Measurements from ENCODE around the gene DIP2A. TPM values are rescaled to one million over a fixed set of nuclear protein-coding genes. Genes with fewer than 3 reads are reported as not detected.
A peak's percentile ranks its signal among the peaks of the same experiment; 100 is the strongest.

Gene DIP2A
- total RNA-seq, 2 donors from 2014 or later = 50.1 to 53.4 TPM

DNA sequence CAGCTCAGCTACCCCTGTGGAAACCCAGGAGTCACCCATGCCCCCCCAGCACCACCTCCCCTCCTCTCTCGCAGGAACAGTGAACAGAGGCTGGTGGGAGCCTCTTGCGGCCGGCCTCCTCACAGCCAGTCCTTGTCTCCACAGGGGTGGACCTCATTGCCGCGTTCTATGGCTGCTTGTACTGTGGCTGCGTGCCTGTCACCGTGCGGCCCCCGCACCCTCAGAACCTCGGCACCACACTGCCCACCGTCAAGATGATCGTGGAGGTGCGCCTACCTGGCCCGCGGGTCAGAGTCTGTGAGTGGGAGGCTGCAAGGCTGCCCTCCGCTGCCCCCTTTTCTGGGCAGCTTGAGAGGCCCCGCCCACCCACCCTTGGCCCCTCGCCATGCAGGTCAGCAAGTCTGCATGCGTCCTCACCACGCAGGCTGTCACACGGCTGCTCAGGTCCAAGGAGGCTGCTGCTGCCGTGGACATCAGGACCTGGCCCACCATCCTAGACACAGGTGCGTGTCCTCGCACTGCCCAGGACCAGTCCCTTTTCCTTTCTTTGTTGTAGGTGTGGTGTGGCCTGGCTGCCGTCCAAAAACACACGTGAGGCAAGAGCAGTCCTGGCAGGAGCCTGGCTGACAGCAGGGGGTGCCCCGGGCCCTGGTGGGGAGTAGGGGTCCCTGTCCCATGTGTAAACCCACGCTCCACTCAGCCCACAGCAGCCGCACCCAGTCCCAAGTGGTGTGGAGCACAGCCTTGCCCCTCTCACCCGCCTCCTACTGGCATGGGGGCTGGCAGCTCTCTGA is 95.9 kb downstream of the DIP2A start:
- ATAC-seq (replicated peaks in 1 of 2) = no peak
- peaks cover 65% of the 10 kb centered on the region for H3K4me1 Mint-ChIP-seq (ENCODE audit: low read depth)
- peaks cover 3 to 8% of the 10 kb centered on the region in 2 donors for H3K36me3 Mint-ChIP-seq (ENCODE audit: insufficient read depth in 2 of 2)
- no peak for DNase-seq
- no peak overlapping the region for H3K4me3 Mint-ChIP-seq
- H3K9me3 Mint-ChIP-seq = no peaks in the 10 kb centered on the region
- H3K27ac Mint-ChIP-seq = no peak overlapping the region
- H3K27me3 Mint-ChIP-seq (ENCODE audit: low read depth) = no peaks in the 10 kb centered on the region

DNA sequence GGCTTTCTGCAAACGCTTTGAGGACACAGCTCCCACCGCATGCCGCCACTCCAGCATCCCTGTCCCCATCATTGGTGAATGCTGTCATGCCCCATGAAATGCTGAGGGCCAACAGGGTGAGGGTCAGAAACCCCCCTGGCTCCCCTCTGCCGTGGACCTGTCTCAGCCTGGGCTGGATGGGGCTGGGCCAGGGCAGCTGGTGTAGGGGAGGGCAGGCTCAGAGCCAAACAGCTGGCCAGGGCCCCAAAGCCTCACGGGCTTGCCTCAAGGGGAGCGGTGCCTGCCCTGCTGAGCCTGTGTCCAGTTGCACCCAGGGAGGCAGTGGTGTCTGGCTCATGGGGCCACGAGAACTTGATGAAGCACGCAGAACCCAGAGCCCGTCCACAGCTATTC is 96.5 kb downstream of the DIP2A start:
- H3K36me3 Mint-ChIP-seq (ENCODE audit: insufficient read depth in 2 of 2) = peaks cover under 1 to 6% of the 10 kb centered on the region in 2 donors
- no peak overlapping the region for H3K4me3 Mint-ChIP-seq
- H3K27ac Mint-ChIP-seq = no peak overlapping the region
- H3K4me1 Mint-ChIP-seq (ENCODE audit: low read depth) = peaks cover 69% of the 10 kb centered on the region
- no peaks in the 10 kb centered on the region for H3K27me3 Mint-ChIP-seq (ENCODE audit: low read depth)
- no peak for ATAC-seq (replicated peaks in 1 of 2)
- no peak for DNase-seq
- no peaks in the 10 kb centered on the region for H3K9me3 Mint-ChIP-seq

DNA sequence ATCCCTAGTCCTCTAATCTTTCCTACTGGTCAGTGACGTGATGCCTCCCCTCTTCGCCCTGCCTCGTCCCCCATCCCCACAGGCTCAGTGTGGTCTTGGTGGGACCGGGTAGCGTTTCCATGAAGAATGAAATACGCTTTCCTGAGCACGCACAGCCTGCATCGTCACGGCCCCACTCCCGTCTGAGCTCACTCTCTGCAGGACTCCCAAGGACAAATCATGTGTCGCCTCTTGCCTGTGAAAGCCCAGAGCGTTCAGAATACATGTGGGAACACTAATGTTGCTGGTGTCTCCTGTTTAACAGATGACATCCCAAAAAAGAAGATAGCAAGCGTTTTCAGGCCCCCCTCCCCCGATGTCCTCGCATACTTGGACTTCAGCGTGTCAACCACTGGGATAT is 97.0 kb downstream of the DIP2A start:
- ATAC-seq (replicated peaks in 1 of 2) = no peak
- Mint-ChIP-seq H3K4me1 (ENCODE audit: low read depth) (peaks cover 69% of the 10 kb centered on the region), H3K9me3 (no peaks in the 10 kb centered on the region), H3K27me3 (ENCODE audit: low read depth) (no peaks in the 10 kb centered on the region), H3K4me3 (no peak overlapping the region), H3K27ac (no peak overlapping the region), H3K36me3 (ENCODE audit: insufficient read depth in 2 of 2) (peaks cover 0 to 3% of the 10 kb centered on the region in 2 donors)
- no peak for DNase-seq

DNA sequence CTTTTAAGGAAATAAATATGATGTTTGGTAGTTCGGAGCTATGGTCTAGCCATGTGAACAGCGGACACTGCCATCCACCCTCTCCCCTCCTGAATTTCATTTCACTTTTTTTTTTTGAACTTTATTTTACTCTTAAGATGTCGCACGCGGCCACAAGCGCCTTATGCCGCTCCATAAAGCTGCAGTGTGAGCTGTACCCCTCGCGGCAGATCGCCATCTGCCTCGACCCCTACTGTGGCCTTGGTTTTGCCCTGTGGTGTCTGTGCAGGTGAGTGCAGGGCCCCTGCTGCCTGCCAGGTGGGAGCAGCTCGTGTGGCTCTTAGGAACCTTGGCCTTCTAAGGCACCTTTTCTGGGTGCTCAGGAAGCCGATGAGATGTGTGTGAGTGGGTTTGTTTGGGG is 98.1 kb downstream of the DIP2A start:
- no peaks in the 10 kb centered on the region for H3K27me3 Mint-ChIP-seq (ENCODE audit: low read depth)
- H3K9me3 Mint-ChIP-seq = no peaks in the 10 kb centered on the region
- H3K27ac Mint-ChIP-seq = no peak overlapping the region
- no peak for DNase-seq
- H3K4me3 Mint-ChIP-seq = no peak overlapping the region
- ATAC-seq (replicated peaks in 1 of 2) = no peak
- peaks cover 2 to 3% of the 10 kb centered on the region in 2 donors for H3K36me3 Mint-ChIP-seq (ENCODE audit: insufficient read depth in 2 of 2)
- peaks cover 69% of the 10 kb centered on the region for H3K4me1 Mint-ChIP-seq (ENCODE audit: low read depth)

DNA sequence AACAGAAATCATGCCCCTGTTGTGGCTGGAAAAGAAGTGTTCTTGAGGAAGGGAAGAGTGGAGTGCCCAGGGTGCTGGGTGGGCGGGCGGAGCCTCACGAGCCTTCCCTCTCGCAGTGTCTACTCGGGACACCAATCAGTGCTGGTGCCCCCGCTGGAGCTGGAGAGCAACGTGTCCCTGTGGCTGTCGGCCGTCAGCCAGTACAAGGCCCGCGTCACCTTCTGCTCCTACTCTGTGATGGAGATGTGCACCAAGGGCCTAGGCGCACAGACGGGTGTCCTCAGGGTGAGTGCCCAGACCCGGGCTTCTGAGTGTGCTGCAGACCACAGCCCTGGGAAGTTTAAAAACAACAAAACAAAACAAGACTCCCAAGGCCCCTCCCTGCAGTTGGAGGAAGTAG is 98.8 kb downstream of the DIP2A start:
- Mint-ChIP-seq H3K4me1 (ENCODE audit: low read depth) (peaks cover 70% of the 10 kb centered on the region), H3K36me3 (ENCODE audit: insufficient read depth in 2 of 2) (peaks cover 3 to 4% of the 10 kb centered on the region in 2 donors), H3K9me3 (no peaks in the 10 kb centered on the region), H3K4me3 (no peak overlapping the region), H3K27me3 (ENCODE audit: low read depth) (no peaks in the 10 kb centered on the region), H3K27ac (no peak overlapping the region)
- no peak for ATAC-seq (replicated peaks in 1 of 2)
- no peak for DNase-seq

DNA sequence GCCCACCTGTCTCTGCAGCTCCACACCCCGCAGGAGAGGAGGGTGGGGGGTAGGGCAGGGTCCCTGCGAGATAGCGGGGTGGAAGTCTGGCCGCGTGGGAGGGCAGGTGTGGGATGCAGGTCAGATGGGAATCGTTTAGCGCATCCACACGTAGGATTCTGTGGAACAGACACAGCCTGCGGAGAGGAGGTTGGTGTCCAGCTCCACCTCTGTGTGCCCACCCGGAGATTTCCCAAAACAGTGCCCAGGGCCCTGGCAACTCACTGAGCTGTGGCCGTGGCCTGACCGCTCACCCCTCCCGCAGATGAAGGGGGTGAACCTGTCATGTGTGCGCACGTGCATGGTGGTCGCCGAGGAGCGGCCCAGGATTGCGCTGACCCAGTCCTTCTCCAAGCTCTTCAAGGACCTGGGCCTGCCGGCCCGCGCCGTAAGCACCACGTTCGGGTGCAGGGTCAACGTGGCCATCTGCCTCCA is 99.3 kb downstream of the DIP2A start:
- ATAC-seq (replicated peaks in 1 of 2) = no peak
- Mint-ChIP-seq H3K36me3 (ENCODE audit: insufficient read depth in 2 of 2) (peaks cover 4% of the 10 kb centered on the region in 2 donors), H3K4me3 (no peak overlapping the region), H3K9me3 (no peaks in the 10 kb centered on the region), H3K4me1 (ENCODE audit: low read depth) (peaks cover 70% of the 10 kb centered on the region), H3K27ac (no peak overlapping the region), H3K27me3 (ENCODE audit: low read depth) (no peaks in the 10 kb centered on the region)
- DNase-seq = no peak

DNA sequence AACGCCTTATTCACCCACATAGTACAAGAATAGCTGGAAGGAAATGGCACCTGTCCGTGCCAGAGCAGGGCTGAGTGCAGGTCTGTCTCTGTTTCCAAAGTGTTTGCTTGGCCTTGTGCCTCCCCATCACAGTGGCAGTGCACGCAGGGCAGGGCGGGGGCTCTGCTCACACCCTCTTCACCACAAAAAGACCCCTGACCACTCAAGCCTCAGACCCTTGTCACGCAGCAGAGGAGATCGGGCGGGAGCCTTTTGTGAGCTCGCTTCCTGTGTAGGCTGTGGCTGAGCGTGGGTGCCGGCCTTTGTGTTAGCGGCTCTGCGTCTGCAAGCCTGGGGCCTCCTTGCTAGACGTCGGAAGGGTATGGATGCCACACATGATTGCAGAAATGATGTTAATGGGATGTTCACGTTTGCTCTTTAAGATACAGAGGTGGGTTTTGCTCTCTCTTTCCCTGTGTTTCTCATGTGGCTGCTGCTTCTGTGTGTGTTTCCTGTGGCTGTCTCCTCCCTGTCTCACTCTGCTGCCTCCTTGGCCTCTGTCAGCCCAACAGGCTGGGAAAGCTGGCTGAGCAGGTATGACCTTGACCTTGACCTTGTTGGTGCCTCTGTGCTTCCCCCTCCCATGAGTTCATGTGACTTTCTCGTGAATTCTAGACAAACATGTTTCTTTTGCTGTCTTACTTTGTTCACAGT is 100.7 kb downstream of the DIP2A start:
- peaks cover 4 to 9% of the 10 kb centered on the region in 2 donors for H3K36me3 Mint-ChIP-seq (ENCODE audit: insufficient read depth in 2 of 2)
- H3K4me1 Mint-ChIP-seq (ENCODE audit: low read depth) = peaks cover 66% of the 10 kb centered on the region
- H3K27me3 Mint-ChIP-seq (ENCODE audit: low read depth) = no peaks in the 10 kb centered on the region
- no peaks in the 10 kb centered on the region for H3K9me3 Mint-ChIP-seq
- DNase-seq = peak; percentile 71 to 74
- peak overlapping the region; percentile 92 for H3K27ac Mint-ChIP-seq
- peak; percentile 82 to 87 for ATAC-seq (replicated peaks in 1 of 2)
- H3K4me3 Mint-ChIP-seq = peak overlapping the region; percentile 86 to 90

DNA sequence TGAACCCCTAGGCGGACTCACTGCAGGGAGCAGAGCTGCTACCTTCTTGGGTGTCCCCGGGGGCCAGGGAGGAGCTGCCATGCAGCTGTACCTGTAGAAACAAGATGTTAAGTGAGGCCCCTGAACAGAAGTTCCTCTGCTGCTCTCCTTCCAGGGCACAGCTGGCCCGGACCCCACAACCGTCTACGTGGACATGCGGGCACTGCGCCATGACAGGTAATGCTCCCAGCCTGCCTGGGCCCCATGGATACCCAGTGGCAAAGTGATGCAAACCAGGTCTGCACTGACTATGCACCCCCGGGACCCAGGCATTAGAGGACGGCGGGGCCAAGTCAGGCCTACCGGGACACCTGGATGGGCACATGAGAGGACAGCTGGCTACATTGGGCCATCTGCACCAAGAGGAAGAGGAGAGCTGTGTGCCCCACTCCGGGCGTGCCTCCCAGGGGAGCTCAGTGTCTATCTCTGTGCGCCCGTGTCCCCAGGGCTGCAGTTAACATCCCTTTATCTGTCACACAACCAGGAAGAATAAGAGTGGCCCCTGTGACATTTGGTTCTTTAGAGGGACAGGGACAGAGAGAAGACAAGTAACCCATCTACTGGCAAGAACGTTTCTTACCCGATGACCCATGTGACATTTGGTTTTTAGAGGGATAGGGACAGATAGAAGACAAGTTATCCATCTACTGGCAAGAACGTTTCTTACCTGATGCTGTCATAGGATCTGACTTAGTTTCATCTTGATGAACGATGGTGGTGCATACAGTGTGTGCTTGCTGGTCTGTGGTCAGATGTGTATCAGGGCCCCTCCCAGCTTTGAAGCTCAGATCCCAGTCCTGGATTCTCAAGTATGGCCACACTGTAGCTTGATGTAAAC is 102.1 kb downstream of the DIP2A start:
- Mint-ChIP-seq H3K27ac (peak overlapping the region; percentile 92), H3K36me3 (ENCODE audit: insufficient read depth in 2 of 2) (peaks cover 6 to 11% of the 10 kb centered on the region in 2 donors), H3K4me1 (ENCODE audit: low read depth) (peaks cover 65% of the 10 kb centered on the region), H3K4me3 (peak overlapping the region; percentile 86 to 90), H3K9me3 (no peaks in the 10 kb centered on the region), H3K27me3 (ENCODE audit: low read depth) (no peaks in the 10 kb centered on the region)
- ATAC-seq (replicated peaks in 1 of 2) (peak; percentile 51 to 56), DNase-seq (no peak)

DNA sequence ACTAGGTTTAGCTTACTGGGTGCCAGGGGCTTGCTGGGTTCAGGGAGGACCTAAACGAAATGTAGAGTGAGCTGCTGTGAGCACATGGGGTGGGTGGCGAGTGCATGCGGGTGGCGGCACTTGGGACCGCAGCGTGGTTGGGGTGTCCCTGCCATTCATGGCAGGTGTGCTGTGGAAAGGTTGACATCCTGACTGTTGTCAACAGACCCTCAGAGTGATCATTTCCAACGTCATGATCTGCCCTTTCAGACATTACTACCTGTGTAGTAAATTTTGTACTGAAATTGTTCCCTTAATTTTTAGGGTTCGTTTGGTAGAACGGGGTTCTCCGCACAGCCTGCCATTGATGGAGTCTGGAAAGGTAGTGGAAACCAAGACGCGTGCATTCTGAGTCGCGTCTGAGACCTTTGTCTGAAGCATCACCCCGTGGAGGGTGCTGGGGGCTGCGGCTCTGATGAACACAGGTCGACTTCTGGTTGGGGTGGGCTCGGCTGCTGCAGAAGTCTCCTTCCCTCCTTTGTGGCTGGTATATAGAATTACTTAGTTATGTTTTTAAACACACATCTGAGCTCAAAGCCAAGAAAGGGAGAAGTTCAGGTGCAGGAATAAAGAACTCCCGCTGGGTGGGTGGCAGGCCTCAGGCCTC is 102.9 kb downstream of the DIP2A start:
- Mint-ChIP-seq H3K4me3 (peak overlapping the region; percentile 86 to 90), H3K27me3 (ENCODE audit: low read depth) (no peaks in the 10 kb centered on the region), H3K36me3 (ENCODE audit: insufficient read depth in 2 of 2) (peaks cover 6 to 10% of the 10 kb centered on the region in 2 donors), H3K9me3 (no peaks in the 10 kb centered on the region), H3K4me1 (ENCODE audit: low read depth) (peaks cover 65% of the 10 kb centered on the region), H3K27ac (no peak overlapping the region)
- peak in 1 of 2 donors; percentile 8 for ATAC-seq (replicated peaks in 1 of 2)
- peak in 1 of 2 donors; percentile 30 for DNase-seq

DNA sequence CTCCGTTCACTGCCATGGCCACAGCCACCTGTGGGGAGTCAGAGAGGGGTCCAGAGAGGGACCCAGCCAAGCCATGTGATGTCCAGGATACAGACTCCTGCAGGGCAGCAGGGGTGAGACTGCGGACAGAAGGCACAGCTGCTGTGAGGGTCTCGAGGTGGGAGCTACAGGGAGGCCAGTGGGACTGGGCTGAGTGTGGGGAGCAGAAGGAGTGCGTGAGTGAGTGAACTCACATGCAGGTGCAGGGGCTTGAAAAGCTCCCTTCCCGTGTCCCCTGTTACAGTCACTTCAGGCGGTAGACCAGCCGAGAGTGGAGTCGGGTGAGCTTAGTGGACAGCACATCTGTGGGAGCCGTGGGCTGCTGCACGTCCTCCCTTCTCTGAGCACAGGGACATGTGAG is 103.8 kb downstream of the DIP2A start:
- Mint-ChIP-seq H3K27me3 (ENCODE audit: low read depth) (no peaks in the 10 kb centered on the region), H3K9me3 (no peaks in the 10 kb centered on the region), H3K4me1 (ENCODE audit: low read depth) (peaks cover 66% of the 10 kb centered on the region), H3K27ac (no peak overlapping the region), H3K4me3 (no peak overlapping the region), H3K36me3 (ENCODE audit: insufficient read depth in 2 of 2) (peaks cover 6 to 11% of the 10 kb centered on the region in 2 donors)
- DNase-seq = no peak
- no peak for ATAC-seq (replicated peaks in 1 of 2)

DNA sequence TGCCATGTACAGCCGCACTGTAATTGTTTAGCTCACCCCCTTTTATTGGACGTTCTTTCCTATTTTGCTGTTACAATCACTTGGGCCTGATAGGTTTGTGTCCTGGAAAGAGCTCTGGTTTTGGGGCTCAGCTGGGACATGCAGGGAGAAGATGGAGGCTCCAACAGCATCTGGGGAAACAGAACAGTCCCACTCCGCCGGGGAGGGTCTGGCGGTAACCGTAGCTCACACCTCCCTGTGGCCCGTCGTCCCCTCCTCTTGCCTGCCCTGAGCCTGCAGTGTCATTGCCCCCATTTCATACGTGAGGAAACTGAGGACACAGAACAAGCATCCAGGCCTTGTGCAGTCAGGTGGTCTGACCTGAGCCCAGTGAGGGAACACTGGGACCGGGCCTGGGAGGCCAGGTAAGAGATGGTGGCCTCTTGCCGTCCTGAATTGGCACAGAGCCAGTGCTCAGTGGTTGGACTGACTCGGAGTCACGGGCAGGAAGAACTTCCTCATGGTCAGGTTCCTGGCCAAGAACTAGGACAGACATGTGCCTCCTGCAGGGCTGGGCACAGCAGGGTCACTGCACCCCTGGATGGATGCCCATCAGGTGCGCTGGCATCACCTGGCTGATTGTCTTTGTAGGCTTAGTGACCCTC is 104.4 kb downstream of the DIP2A start:
- Mint-ChIP-seq H3K4me1 (ENCODE audit: low read depth) (peaks cover 68% of the 10 kb centered on the region), H3K27me3 (ENCODE audit: low read depth) (no peaks in the 10 kb centered on the region), H3K27ac (no peak overlapping the region), H3K9me3 (peaks cover 0 to 1% of the 10 kb centered on the region in 2 donors), H3K36me3 (ENCODE audit: insufficient read depth in 2 of 2) (peaks cover 6 to 16% of the 10 kb centered on the region in 2 donors), H3K4me3 (no peak overlapping the region)
- DNase-seq (no peak), ATAC-seq (replicated peaks in 1 of 2) (no peak)

DNA sequence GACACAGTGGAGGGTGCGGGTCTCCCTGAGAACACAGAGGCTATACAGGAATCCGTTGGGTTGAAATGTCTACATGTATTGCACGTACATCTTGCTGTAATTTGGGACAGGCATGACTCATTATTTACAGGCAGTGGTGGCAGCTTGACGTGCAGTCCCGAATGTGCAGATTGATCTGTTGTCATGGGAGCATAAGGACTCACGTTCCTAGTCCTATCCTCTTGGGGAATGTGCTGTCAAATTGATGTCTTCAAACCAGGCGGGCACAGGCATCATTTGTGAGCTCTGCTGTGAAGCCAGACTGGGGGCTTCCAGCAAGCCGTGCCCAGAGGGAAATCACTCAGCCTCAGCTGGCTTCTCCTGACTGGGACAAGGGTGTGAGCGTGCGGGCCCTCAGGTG is 105.7 kb downstream of the DIP2A start:
- ATAC-seq (replicated peaks in 1 of 2) (no peak), DNase-seq (no peak)
- no peaks in the 10 kb centered on the region for H3K27me3 Mint-ChIP-seq (ENCODE audit: low read depth)
- no peak overlapping the region for H3K27ac Mint-ChIP-seq
- H3K36me3 Mint-ChIP-seq (ENCODE audit: insufficient read depth in 2 of 2) = peaks cover 6 to 22% of the 10 kb centered on the region in 2 donors
- H3K4me1 Mint-ChIP-seq (ENCODE audit: low read depth) = peaks cover 55% of the 10 kb centered on the region
- no peak overlapping the region for H3K4me3 Mint-ChIP-seq
- H3K9me3 Mint-ChIP-seq = peaks cover 0 to 1% of the 10 kb centered on the region in 2 donors
